ENCODE data around the gene PADI6. TPM values are rescaled to one million over a fixed set of nuclear protein-coding genes. Genes with fewer than 3 reads are reported as not detected.

PADI6 gene
- total and polyA plus RNA-seq, 9 of the 15 experiments (the other 6 are each of a cell fraction or from before 2014, with no cell fraction given), result not detected

- TF ChIP-seq GTF2E2 (tag; IDR thresholded peaks at IDR 0.05) (peak; percentile 65; the same call in 1 of the 2 replicates), NCOR1 (IDR thresholded peaks at IDR 0.05) (peak; percentile 92), FIP1L1 (IDR thresholded peaks at IDR 0.05; ENCODE audit: low read depth, low read length, poor library complexity, severe bottlenecking) (no peak), E2F6 (IDR thresholded peaks at IDR 0.05; ENCODE audit: borderline replicate concordance in 1 of 2, extremely low read depth in 1 of 2, insufficient read depth in 1 of 2, insufficient read length in 1 of 2, low read depth in 1 of 2, low read length in 1 of 2, poor library complexity in 1 of 2, severe bottlenecking in 1 of 2) (peak in 1 of 2 experiments; percentile 4), BCL6 (CRISPR knock-in tag; IDR thresholded peaks at IDR 0.05) (peak; percentile 99), JUNB (CRISPR knock-in tag; conservative IDR thresholded peaks at IDR 0.05) (peak; percentile 64; the same call in 1 of the 2 replicates), ZNF609 (CRISPR knock-in tag; IDR thresholded peaks at IDR 0.05; ENCODE audit: borderline replicate concordance) (no peak), TAL1 (IDR thresholded peaks at IDR 0.05) (peak; percentile 95), E2F3 (CRISPR knock-in tag; IDR thresholded peaks at IDR 0.05) (peak; percentile 99), CBFB (CRISPR knock-in tag; IDR thresholded peaks at IDR 0.05) (no peak), MYBL2 (IDR thresholded peaks at IDR 0.05; ENCODE audit: low read depth) (no peak), MYBL2 (CRISPR knock-in tag; IDR thresholded peaks at IDR 0.05; ENCODE audit: borderline replicate concordance) (no peak), DLX4 (CRISPR knock-in tag; IDR thresholded peaks at IDR 0.05) (peak; percentile 63; the same call in 1 of the 2 replicates), ZKSCAN8 (CRISPR knock-in tag; IDR thresholded peaks at IDR 0.05) (peak; percentile 99), ZNF785 (CRISPR knock-in tag; IDR thresholded peaks at IDR 0.05) (peak; percentile 79; the same call in 1 of the 2 replicates), CSDE1 (IDR thresholded peaks at IDR 0.05) (no peak), TSHZ1 (CRISPR knock-in tag; IDR thresholded peaks at IDR 0.05) (peak; percentile 92), ETV1 (tag; conservative IDR thresholded peaks at IDR 0.05; ENCODE audit: low read depth) (peak; percentile 95)
Observed at GRCh38 chr1:17360272-17360956, 11.6 kb upstream of the PADI6 start (continued).
